Measurements from ENCODE around the gene HOMEZ.

DNA sequence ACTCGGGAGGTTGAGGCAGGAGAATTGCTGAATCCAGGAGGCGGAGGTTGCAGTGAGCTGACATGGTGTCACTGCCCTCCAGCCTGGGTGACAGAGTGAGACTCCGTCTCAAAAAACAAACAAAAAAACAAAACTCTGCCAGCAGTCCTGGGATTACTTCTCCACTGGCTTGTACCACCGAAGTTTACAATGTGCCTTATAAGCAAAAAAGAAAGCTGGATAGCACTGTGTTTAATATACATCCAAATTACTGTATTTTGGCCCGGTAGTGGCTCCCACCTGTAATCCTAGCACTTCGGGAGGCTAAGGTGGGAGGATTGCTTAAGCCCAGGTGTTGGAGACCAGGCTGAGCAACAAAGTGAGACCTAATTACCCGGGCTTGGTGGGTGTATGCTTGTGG lies 16.7 kb downstream of the HOMEZ start:
- no peak for TF ChIP-seq RFX5 (IDR thresholded peaks at IDR 0.05; ENCODE audit: low read length)
- no peak for TF ChIP-seq TAF1 (IDR thresholded peaks at IDR 0.05; ENCODE audit: borderline replicate concordance, low read depth, low read length)
- TF ChIP-seq TEAD4 (IDR thresholded peaks at IDR 0.05; ENCODE audit: borderline replicate concordance, insufficient read depth): no peak
- no peak for TF ChIP-seq FOXM1 (IDR thresholded peaks at IDR 0.05; ENCODE audit: low read depth)
- TF ChIP-seq, protein P1, sequence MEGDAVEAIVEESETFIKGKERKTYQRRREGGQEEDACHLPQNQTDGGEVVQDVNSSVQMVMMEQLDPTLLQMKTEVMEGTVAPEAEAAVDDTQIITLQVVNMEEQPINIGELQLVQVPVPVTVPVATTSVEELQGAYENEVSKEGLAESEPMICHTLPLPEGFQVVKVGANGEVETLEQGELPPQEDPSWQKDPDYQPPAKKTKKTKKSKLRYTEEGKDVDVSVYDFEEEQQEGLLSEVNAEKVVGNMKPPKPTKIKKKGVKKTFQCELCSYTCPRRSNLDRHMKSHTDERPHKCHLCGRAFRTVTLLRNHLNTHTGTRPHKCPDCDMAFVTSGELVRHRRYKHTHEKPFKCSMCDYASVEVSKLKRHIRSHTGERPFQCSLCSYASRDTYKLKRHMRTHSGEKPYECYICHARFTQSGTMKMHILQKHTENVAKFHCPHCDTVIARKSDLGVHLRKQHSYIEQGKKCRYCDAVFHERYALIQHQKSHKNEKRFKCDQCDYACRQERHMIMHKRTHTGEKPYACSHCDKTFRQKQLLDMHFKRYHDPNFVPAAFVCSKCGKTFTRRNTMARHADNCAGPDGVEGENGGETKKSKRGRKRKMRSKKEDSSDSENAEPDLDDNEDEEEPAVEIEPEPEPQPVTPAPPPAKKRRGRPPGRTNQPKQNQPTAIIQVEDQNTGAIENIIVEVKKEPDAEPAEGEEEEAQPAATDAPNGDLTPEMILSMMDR (IDR thresholded peaks at IDR 0.05): no peak
